GM21723 (cell line): ENCODE data around the gene CD320.
"Not testable (repeated sequence)": the region's sequence is repeated elsewhere in the genome, so short reads cannot be mapped to it uniquely, and the experiment has no call there.

Experiments
- ATAC-seq: cut with Tn5 transposase; IDR thresholded peaks from one replicate; pipeline ENCODE4 v1.9.1; 2021; ENCODE audit warnings: mild to moderate bottlenecking, moderate library complexity; ENCODE audit not compliant: unreplicated experiment

Gene CD320

DNA sequence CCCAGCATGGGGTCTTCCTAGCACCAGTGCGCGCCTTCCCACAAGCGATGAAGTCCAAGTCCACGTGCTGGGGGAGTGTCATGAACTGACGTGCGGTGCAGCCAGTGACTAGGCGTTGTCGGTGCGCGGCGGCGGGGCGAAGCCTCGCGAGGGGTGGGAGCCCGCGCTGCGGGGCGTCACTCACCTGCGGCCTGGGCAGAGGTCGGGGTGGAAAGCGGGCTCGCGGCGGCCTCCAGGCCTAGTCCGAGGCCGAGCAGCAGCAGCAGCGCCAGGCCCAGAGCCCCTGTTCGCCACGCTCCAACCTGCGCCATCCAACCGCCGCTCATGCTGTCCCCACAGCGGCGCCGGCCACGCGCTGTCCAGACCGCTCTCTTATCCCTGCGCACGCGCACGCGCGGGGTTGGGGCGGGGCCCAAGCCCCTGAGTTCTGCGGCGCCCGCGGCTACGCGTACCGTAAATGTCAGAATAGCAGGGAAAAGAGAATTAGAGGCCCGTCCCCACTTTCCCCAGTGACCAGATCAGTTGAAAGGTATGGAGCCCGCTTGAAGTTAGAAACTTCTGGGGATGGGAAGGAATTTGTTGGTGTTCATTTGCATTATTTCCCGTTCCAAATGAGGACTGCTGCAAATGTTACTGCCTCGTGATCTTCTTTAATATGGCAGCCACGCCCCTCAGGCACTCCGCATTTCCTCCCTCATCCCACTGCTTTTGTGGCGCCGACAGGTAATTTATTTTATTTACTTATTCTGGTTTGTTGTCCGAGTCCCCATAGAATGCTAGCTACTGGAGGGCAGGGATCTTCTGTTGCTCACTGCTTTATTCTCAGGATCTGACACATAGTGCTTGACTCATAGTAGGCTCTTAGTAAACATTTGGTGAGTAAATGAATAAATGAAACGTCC, at the start of gene CD320:
Gene CD320, minus strand, starts transcription at position 394 of the 902 bp plus-strand sequence. Its CDS starts 68 bp downstream, at position 326.
- ATAC-seq: peak; percentile 74

GRCh38 chr19:8357007-8357521, 48.9 kb upstream of the CD320 start:
- ATAC-seq: no peak

DNA sequence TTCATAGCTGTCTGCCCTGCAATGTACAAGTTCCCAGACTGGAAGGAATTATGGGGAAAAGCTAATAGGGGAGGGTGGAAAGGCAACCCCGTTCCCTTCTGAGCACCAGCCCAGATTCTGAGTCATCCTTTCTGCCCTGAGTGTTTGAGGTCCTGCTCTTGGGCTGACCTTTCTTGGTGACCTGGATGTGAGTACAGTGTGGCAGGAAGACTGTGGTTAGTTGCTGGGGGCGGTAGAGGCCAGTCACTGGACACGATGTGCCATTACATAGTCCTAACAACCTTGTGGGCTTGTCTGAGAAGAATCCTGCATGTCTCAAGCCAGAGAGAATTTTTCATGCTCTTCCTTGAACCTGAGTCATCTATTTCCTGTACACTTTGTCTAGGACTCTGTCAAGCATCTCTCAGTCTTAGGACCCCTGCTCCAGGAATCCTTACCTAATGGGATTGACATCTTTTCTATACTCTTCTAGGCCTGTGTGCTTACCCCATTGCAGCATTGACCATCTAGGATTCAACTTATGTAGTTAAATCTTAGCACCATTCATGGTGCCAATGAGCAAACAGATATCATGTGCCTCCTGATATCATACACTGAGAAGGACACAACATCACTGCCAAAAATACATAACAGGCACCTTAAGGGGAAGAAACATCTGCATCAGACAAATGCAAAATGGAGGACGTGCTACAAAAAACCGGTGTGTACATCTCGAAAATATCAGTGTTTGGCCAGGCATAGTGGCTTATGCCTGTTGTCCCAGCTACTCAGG, 47.7 kb upstream of the CD320 start:
- ATAC-seq: no peak

DNA sequence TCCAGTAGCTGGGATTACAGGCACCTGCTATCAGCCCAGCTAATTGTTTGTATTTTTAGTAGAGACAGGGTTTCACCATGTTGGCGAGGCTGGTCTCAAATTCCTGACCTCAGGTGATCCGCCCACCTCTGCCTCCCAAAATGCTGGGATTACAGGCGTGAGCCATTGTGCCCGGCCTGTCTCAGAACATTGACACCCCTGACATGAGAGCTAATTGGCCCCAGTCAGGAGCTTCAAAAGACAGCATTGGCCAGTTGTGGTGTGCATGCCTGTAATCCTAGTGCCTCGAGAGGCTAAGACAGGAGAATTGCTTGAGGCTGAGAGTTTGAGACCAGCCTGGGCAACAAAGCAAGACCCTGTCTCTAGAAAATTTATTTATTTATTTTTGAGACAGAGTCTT, 44.7 kb upstream of the CD320 start:
- ATAC-seq: not testable (repeated sequence)

DNA sequence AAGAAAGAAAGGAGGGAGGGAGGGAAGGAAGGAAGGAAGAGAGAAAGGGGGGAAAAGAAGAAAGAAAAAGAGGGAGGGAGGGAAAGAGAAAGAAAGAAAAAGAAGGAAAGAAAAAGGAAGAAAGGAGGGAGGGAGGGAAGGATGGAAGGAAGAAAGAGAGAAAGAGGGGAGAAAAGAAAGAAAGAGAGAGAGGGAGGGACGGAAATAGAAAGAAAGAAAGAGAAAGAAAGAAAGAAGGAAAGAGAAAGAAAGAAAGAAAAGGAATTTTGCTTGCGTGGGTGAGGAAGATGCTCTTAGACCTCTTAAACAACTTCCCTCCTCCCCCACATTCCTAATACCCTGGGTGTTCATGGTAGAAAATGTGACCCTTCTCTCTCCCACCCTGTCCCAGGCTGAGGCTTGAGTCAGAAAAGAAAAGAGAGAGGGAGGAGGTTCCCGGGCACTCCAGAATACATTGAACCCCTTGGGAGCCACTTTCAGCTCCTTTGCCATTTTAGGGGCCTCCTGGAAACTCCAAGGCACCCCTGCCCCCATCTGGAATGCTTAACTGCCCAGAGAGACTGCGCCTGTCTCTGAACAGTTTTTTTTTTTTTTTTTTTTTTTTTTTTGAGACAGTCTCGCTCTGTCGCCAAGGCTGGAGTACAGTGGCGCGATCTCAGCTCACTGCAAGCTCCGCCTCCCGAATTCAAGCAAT, 44.1 kb upstream of the CD320 start:
- no peak for ATAC-seq

- ATAC-seq: not testable (repeated sequence)
Measured at GRCh38 chr19:8349629-8350372, 41.6 kb upstream of the CD320 start.

DNA sequence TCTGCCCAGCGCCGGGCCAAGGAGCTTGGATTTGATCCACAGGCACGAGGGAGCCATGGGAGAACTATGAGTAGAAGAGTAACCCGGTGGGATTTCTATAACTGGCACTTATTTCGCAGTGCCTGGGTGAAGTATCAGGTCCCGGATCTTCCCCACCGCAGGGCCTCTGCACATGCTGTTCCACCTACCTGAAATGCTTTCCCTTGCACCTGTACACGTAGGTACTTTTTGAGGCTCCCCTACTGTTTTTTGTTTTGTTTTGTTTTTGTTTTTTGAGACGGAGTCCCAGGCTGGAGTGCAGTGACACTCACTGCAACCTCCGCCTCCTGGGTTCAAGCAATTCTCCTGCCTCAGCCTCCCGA, 35.3 kb upstream of the CD320 start:
- no peak for ATAC-seq

DNA sequence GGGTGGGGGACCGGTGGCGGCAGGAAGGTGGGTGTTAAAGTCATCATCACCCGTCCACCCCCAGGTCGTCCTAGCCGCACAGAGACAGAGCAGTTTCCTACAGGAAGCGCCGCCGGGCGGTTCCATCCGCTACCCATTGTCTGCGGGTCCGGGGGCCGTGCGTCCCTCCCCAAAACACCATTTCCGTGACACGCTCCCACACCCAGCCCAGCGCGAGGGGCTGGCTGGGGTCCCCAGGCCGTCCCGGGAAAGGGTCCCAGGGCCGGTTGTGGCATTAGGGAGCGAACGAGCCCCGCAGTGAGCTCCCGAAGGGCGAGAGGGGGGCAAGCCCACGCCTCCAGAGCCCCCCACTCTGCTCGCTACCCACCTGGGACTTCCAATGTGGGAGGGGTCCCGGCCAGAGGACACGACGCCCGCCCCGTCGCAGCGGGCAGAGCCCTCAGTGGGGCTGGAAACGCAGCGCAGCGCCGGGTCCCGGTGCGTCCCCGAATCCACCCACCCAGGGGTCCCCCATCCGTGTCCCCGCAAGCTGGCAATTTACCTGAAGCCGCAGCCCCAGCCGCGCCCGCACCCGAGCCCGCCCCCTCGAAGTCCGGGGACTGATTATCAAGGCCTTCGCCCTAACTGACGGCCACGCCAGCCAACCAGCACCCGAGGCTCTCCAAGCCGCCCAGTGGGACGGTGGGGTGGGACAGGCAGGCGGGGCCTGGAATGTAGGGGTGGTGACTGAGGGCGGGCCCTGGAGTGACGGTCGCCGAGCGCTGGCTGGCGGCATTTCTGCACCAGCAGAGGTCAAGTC, 34.7 kb upstream of the CD320 start, which contains the start of gene KANK3:
Gene KANK3, minus strand, starts transcription at position 579 of the 799 bp plus-strand sequence. CDS start 5,434 bp downstream, outside the sequence.
- ATAC-seq: peak; percentile 91

GRCh38 chr19:8342316-8342683, 34.1 kb upstream of the CD320 start:
- ATAC-seq: no peak

DNA sequence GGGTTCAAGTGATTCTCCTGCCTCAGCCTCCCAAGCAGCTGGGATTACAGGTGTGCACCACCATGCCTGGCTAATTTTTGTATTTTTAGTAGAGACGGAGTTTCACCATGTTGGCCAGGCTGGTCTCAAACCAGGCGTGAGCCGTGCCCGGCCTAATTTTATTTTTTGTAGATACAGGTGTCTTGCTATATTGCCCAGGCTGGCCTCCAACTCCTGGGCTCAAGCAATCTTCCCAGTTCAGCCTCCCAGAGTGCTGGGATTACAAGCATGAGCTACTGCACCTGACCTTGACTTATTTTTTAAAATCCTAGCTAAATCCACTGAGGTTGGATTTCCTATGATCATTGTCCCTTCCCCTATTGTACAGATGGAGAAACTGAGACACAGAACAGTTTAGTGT, 33.3 kb upstream of the CD320 start:
- not testable (repeated sequence) for ATAC-seq

DNA sequence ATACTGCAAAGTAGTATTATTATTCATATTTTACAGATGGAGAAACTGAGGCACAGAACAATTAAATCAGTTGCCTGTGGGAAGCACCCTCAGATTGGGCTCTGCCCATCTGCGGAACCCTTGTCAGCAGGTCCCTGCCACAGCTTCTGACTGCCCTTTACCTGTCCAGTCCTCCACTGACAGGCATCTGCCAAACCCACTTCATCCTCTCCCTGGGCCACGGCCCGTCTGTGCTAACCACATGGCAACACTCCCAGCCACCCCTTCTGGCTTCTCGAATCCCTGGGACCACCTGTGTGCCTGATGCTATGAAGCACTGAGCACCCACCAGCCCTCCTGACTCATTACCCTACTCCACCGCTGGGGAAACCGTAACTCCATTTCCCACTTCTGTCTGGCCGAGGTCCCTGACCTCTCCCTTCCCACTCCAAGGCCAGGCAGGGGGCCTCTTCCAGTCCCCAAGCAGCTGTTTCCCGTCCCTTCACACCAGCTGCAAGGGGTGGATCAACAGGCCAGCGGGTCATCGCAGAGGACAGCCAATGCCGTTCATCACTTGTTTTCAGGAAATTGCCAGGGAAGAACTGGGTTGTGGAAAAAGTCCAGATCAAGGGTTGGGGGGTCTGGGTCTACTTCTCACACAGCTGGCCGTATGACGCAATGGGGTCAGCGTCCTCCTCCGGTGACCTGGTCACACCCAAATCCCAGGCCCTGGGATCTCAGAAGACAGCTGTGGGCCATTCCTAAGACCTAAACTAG, 32.4 kb upstream of the CD320 start:
- no peak for ATAC-seq

DNA sequence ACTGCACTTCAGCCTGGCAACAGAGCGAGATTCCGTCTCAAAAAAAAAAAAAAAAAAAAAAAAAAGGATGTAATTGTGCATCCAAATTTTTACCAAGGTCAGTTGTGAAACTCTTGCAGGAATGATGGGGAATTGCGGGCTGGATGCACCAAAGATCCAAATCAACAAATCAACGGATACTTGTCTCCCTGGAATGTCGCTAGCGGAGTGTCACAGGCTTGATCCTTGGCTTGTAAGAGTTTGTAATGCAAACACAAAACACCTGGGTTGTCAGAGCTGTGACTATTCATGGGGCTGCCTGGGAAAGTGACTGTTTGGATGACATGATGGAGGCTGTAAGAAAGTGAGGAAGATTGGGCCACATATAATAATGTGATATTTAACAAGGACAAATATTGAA, 30.7 kb upstream of the CD320 start:
- no peak for ATAC-seq

DNA sequence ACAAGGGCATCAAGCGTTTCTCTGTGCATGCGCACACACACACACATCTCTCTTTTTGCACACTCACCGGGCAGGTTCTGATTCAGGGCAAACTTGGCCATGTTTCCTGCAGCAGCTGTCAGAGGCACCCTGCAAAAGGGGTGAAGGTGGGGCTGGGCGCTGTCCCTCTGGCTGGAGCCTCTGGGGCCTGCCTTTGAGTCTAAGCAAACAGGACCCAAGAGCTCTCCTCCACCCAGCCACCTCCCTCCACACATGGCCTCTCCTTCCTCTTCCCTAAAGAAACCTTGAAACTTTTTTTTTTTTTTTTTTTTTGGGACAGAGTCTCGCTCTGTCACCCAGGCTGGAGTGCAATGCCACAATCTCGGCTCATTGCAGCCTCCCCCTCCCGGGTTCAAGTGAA, 29.6 kb upstream of the CD320 start:
- no peak for ATAC-seq

- ATAC-seq: no peak
Measured at GRCh38 chr19:8336660-8337059, 28.5 kb upstream of the CD320 start.

GRCh38 chr19:8336072-8336569, 28.0 kb upstream of the CD320 start:
- ATAC-seq: no peak

DNA sequence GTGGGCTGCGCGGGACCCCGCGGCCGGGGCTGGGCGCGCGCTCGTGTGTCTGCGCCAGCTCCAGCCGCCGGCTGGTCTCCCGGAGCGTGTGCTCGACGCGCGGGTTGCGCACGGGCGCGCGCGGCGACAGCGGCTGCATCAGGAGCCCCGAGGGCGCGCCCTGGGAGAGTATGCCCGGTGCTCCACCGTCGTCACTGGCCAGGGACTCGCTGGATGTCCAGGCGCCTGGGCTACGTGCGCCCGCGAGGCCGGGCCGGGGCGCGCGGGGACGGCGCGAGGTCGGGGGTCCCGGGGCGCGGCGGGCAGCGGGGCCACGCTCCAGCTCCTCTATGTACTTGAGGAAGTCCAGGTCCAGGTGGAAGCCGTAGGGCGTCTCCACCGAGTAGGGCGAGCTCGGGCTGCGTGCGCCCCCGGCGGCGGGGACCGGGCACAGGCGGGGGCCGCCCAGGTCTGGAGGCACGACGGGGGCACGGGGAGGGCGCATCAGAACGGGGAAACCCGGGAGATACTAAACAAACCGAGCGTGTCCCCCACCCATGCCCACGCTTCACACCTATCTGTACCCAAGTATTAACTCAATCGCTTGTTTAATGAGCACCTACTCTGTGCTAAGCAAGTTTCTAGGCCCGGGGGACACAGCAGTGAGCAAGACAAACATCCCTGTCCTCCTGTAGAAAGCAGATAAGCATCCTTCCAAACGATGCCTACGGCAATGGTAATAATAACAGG, 27.3 kb upstream of the CD320 start:
- ATAC-seq: no peak

GRCh38 chr19:8334458-8335342, 26.5 kb upstream of the CD320 start:
- no peak for ATAC-seq
